ENCODE data around the gene PUSL1.

DNA sequence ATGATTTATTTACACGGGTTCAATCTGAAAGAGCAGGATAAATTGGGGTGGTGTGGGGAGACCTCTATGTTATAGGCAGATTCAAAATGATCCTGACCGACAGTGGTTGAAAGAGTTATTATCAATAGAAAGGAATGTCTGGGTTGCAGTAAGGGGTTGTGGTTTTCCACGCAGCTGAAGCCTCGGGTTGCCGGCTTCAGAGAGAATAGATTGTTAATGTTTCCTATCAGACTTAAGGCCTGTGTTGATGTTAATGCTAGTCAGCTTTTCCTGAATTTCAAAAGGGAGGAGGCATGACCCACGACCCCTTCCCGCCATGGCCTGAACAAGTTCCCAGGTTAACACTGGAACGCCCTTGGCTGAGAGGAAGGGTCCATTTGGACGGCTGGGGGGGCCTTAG lies 32.6 kb upstream of the PUSL1 start:
- TF ChIP-seq EZH2 (IDR thresholded peaks at IDR 0.05; ENCODE audit: low read depth) = no peak
- TF ChIP-seq, protein P1, sequence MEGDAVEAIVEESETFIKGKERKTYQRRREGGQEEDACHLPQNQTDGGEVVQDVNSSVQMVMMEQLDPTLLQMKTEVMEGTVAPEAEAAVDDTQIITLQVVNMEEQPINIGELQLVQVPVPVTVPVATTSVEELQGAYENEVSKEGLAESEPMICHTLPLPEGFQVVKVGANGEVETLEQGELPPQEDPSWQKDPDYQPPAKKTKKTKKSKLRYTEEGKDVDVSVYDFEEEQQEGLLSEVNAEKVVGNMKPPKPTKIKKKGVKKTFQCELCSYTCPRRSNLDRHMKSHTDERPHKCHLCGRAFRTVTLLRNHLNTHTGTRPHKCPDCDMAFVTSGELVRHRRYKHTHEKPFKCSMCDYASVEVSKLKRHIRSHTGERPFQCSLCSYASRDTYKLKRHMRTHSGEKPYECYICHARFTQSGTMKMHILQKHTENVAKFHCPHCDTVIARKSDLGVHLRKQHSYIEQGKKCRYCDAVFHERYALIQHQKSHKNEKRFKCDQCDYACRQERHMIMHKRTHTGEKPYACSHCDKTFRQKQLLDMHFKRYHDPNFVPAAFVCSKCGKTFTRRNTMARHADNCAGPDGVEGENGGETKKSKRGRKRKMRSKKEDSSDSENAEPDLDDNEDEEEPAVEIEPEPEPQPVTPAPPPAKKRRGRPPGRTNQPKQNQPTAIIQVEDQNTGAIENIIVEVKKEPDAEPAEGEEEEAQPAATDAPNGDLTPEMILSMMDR (conservative IDR thresholded peaks at IDR 0.05) = no peak
